Measurements from ENCODE around the gene SERPINB10.

SERPINB10 gene

GRCh38 chr18:63980896-63981460 lies 73.2 kb downstream of the SERPINB10 start:
- no peak for DNase-seq

DNA sequence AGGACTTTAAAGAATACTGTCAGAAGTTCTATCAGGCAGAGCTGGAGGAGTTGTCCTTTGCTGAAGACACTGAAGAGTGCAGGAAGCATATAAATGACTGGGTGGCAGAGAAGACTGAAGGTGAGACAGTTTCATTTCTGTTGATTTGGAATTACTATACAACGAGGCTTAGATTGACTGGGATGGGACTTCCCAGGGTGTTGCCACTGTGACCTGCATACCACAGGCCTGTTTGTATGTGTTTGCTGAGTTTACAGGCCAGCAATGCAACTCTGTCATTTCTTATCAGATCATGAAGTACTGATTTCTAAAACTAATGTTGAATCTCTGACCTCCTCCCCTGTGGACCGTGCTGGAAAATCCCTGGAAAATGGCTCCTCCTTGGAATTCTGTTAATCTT lies 74.0 kb downstream of the SERPINB10 start:
- DNase-seq, result no peak

DNA sequence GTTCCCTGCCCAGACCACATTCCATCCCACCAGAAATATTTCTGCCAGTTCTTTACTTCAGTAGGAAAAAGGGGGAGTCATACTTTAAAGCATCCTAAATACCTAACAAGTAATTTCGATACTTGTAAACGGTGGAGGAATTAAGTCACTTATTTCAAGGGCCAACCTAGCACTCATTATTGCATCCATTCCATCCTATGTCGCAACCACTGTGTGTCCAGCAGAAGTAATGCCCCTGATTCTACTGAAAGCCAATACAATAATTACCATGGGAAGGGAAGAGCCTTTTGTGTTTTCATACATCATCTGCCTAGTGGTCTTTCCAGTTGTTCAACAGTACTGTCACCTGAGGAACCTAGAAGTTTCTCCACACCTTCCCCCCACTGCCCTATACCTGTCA lies 74.6 kb downstream of the SERPINB10 start:
- DNase-seq, result no peak
